ENCODE measurements around the gene TMEM94. TPM values are rescaled to one million over a fixed set of nuclear protein-coding genes. Genes with fewer than 3 reads are reported as not detected.
A peak's percentile ranks its signal among the peaks of the same experiment; 100 is the strongest.

TMEM94 gene
- total RNA-seq, 1 donor from 2014 or later, result 197 TPM

GRCh38 chr17:75496005-75496404 is 39.6 kb downstream of the TMEM94 start:
- TF ChIP-seq CTCF (IDR thresholded peaks at IDR 0.05; ENCODE audit: unreplicated experiment), result no peak
- no peaks in the 10 kb centered on the region for H3K27me3 Mint-ChIP-seq
- H3K36me3 Mint-ChIP-seq (ENCODE audit: insufficient read depth), result peaks cover 1% of the 10 kb centered on the region
- DNase-seq (ENCODE audit: low spot score, unreplicated experiment), result no peak
- no peaks in the 10 kb centered on the region for H3K9me3 Mint-ChIP-seq (ENCODE audit: low read depth)
- no peak overlapping the region for H3K27ac Mint-ChIP-seq
- H3K4me1 Mint-ChIP-seq (ENCODE audit: low read depth), result no peaks in the 10 kb centered on the region
- no peak overlapping the region for H3K4me3 Mint-ChIP-seq (ENCODE audit: low read depth)

GRCh38 chr17:75498039-75498725 is 41.7 kb downstream of the TMEM94 start:
- Mint-ChIP-seq H3K27me3 (no peaks in the 10 kb centered on the region), H3K27ac (peak overlapping the region; percentile 62), H3K9me3 (ENCODE audit: low read depth) (no peaks in the 10 kb centered on the region), H3K4me1 (ENCODE audit: low read depth) (no peaks in the 10 kb centered on the region), H3K4me3 (ENCODE audit: low read depth) (no peak overlapping the region), H3K36me3 (ENCODE audit: insufficient read depth) (peaks cover 1% of the 10 kb centered on the region)
- no peak for TF ChIP-seq CTCF (IDR thresholded peaks at IDR 0.05; ENCODE audit: unreplicated experiment)
- no peak for DNase-seq (ENCODE audit: low spot score, unreplicated experiment)

- H3K27ac Mint-ChIP-seq, result peak overlapping the region; percentile 67
These were observed 42.3 kb downstream of the TMEM94 start for GRCh38 chr17:75498726-75499213.

GRCh38 chr17:75499313-75500022 is 43.0 kb downstream of the TMEM94 start:
- no peaks in the 10 kb centered on the region for H3K27me3 Mint-ChIP-seq
- H3K36me3 Mint-ChIP-seq (ENCODE audit: insufficient read depth), result peaks cover 1% of the 10 kb centered on the region
- TF ChIP-seq CTCF (IDR thresholded peaks at IDR 0.05; ENCODE audit: unreplicated experiment), result no peak
- H3K4me1 Mint-ChIP-seq (ENCODE audit: low read depth), result no peaks in the 10 kb centered on the region
- H3K4me3 Mint-ChIP-seq (ENCODE audit: low read depth), result no peak overlapping the region
- no peak for DNase-seq (ENCODE audit: low spot score, unreplicated experiment)
- no peaks in the 10 kb centered on the region for H3K9me3 Mint-ChIP-seq (ENCODE audit: low read depth)
- H3K27ac Mint-ChIP-seq, result no peak overlapping the region

More at GRCh38 chr17:75498726-75499213, 42.3 kb downstream of the TMEM94 start:
- DNase-seq (ENCODE audit: low spot score, unreplicated experiment), result no peak
- Mint-ChIP-seq H3K36me3 (ENCODE audit: insufficient read depth) (peaks cover 1% of the 10 kb centered on the region), H3K4me1 (ENCODE audit: low read depth) (no peaks in the 10 kb centered on the region), H3K4me3 (ENCODE audit: low read depth) (no peak overlapping the region), H3K9me3 (ENCODE audit: low read depth) (no peaks in the 10 kb centered on the region), H3K27me3 (no peaks in the 10 kb centered on the region)
- TF ChIP-seq CTCF (IDR thresholded peaks at IDR 0.05; ENCODE audit: unreplicated experiment), result no peak

- H3K27me3 Mint-ChIP-seq, result no peaks in the 10 kb centered on the region
These were observed 44.2 kb downstream of the TMEM94 start for GRCh38 chr17:75500419-75501216.

More at GRCh38 chr17:75500419-75501216, 44.2 kb downstream of the TMEM94 start:
- DNase-seq (ENCODE audit: low spot score, unreplicated experiment), result no peak
- Mint-ChIP-seq H3K9me3 (ENCODE audit: low read depth) (no peaks in the 10 kb centered on the region), H3K4me1 (ENCODE audit: low read depth) (no peaks in the 10 kb centered on the region), H3K27ac (peak overlapping the region; percentile 41), H3K36me3 (ENCODE audit: insufficient read depth) (peaks cover 4% of the 10 kb centered on the region), H3K4me3 (ENCODE audit: low read depth) (no peak overlapping the region)
- TF ChIP-seq CTCF (IDR thresholded peaks at IDR 0.05; ENCODE audit: unreplicated experiment), result no peak
